Gastrocnemius medialis (tissue), 4 donors: ENCODE results near the gene GABRB2. TPM values are rescaled to one million over a fixed set of nuclear protein-coding genes. Genes with fewer than 3 reads are reported as not detected.

Experiments
- ATAC-seq, 2 donors: fragments of 150-250 bp; one replicate each; pipeline ENCODE4 v1.9.1; 2016
- DNase-seq, 2 donors: peaks; one replicate each; pipeline ENCODE4 v3.0.0-alpha.2; 2019
- H3K27ac ChIP-seq, 4 donors: fragments of 200-600 bp; sonication (generic); 1 replicate in 1 of 4; 2 replicates in 3 of 4; pipeline ENCODE4 v1.5.1; 2016 to 2018; ENCODE audit warnings: mild to moderate bottlenecking in 2 of 4, moderate library complexity in 1 of 4
- H3K27me3 ChIP-seq, 3 donors: fragments of 200-600 bp; sonication (generic) in 2 of 3; 1 replicate in 1 of 3; 2 replicates in 2 of 3; pipeline versions ENCODE4 v1.5.1 to v1.6.0; 2016 to 2019; ENCODE audit warnings: mild to moderate bottlenecking in 1 of 3, moderate library complexity in 1 of 3
- H3K36me3 ChIP-seq, 2 donors: fragments of 200-600 bp; sonication (generic) in 1 of 2; one replicate each; pipeline ENCODE4 v1.5.1; 2017 to 2018
- H3K4me1 ChIP-seq, 2 donors: fragments of 200-600 bp; sonication (generic) in 1 of 2; one replicate each; pipeline ENCODE4 v1.5.1; 2016 to 2017; ENCODE audit warnings: mild to moderate bottlenecking in 2 of 2
- H3K4me3 ChIP-seq, 4 donors: fragments of 200-600 bp; sonication (generic) in 3 of 4; 1 replicate in 1 of 4; 2 replicates in 3 of 4; pipeline ENCODE4 v1.5.1; 2016 to 2019; ENCODE audit warnings: mild to moderate bottlenecking in 2 of 4
- H3K9me3 ChIP-seq, 3 donors: fragments of 200-600 bp; sonication (generic) in 2 of 3; 1 replicate in 1 of 3; 2 replicates in 2 of 3; pipeline ENCODE4 v1.5.1; 2016 to 2019
- CTCF ChIP-seq, 5 experiments: fragments of 450-650 bp in 3 of 5; fragments of 200-600 bp in 2 of 5; sonication (generic) in 2 of 5; IDR thresholded peaks in 4 of 5; conservative IDR thresholded peaks in 1 of 5; 1 replicate in 4 of 5; 2 replicates in 1 of 5; pipeline ENCODE4 v1.5.1; 2016 to 2019; ENCODE audit warnings: antibody characterized with exemption in 5 of 5, mild to moderate bottlenecking in 3 of 5, moderate library complexity in 3 of 5
- POLR2A ChIP-seq, 2 donors: fragments of 450-650 bp; IDR thresholded peaks; one replicate each; pipeline ENCODE4 v1.6.1; 2017; ENCODE audit warnings: antibody characterized with exemption in 2 of 2, mild to moderate bottlenecking in 2 of 2, moderate library complexity in 2 of 2
- in situ Hi-C, 4 donors: fragments of 200-750 bp; cut with MboI; loops; one replicate each; pipeline versions ENCODE4 v1.15.0 to v1.8.0; 2017; ENCODE audit warnings: low sequenced_read_pairs in 4 of 4
- intact Hi-C: fragments of 100-400 bp; cut with DNase I; formaldehyde crosslinking; loops from one replicate; pipeline ENCODE4 v1.15.1; 2023; ENCODE audit warnings: low total_unique reads
- total RNA-seq, 4 donors: library from RNA; depleted of rRNA; stranded (reverse); fragments of >200 nt; gene quantifications; one replicate each; pipeline versions ENCODE4 v1.1.0 to v1.2.3, GENCODE V29; 2016

GABRB2 gene
- total RNA-seq, 4 donors from 2014 or later = 0.16 to 0.97 (median 0.63) TPM

- intact Hi-C loops = no loop called here
- H3K4me1 ChIP-seq = no peaks in the 10 kb centered on the region
- no peaks in the 10 kb centered on the region for H3K9me3 ChIP-seq
- no peak for TF ChIP-seq POLR2A (IDR thresholded peaks at IDR 0.05)
- no peak for TF ChIP-seq CTCF (IDR thresholded peaks at IDR 0.05 in 4 of 5, conservative IDR thresholded peaks at IDR 0.05 in 1 of 5)
- H3K4me3 ChIP-seq = no peak overlapping the region
- H3K27ac ChIP-seq = no peak overlapping the region
- no peaks in the 10 kb centered on the region for H3K36me3 ChIP-seq
- ATAC-seq = no peak
- DNase-seq = no peak
- in situ Hi-C loops = no loop called here
- no peaks in the 10 kb centered on the region for H3K27me3 ChIP-seq
Observed at GRCh38 chr5:161414037-161414436, 132.5 kb downstream of the GABRB2 start.

- H3K36me3 ChIP-seq = no peaks in the 10 kb centered on the region
- no peaks in the 10 kb centered on the region for H3K27me3 ChIP-seq
- ATAC-seq (no peak), DNase-seq (no peak)
- H3K9me3 ChIP-seq = no peaks in the 10 kb centered on the region
- no peaks in the 10 kb centered on the region for H3K4me1 ChIP-seq
- in situ Hi-C loops = no loop called here
- intact Hi-C loops = no loop called here
- no peak overlapping the region for H3K4me3 ChIP-seq
- TF ChIP-seq POLR2A (IDR thresholded peaks at IDR 0.05) (no peak), CTCF (IDR thresholded peaks at IDR 0.05 in 4 of 5, conservative IDR thresholded peaks at IDR 0.05 in 1 of 5) (no peak)
- no peak overlapping the region for H3K27ac ChIP-seq
Observed at GRCh38 chr5:161412792-161413191, 133.7 kb downstream of the GABRB2 start.

- no peak for TF ChIP-seq POLR2A (IDR thresholded peaks at IDR 0.05)
- no peak for TF ChIP-seq CTCF (IDR thresholded peaks at IDR 0.05 in 4 of 5, conservative IDR thresholded peaks at IDR 0.05 in 1 of 5)
- ATAC-seq (no peak), DNase-seq (no peak)
- Histone ChIP-seq H3K9me3 (no peaks in the 10 kb centered on the region), H3K4me3 (no peak overlapping the region), H3K36me3 (no peaks in the 10 kb centered on the region), H3K27ac (no peak overlapping the region), H3K4me1 (no peaks in the 10 kb centered on the region), H3K27me3 (no peaks in the 10 kb centered on the region)
- in situ Hi-C loops (no loop called here), intact Hi-C loops (no loop called here)
Observed at GRCh38 chr5:161411156-161411555, 135.4 kb downstream of the GABRB2 start.

- in situ Hi-C loops = no loop called here
- intact Hi-C loops = no loop called here
- H3K4me3 ChIP-seq = no peak overlapping the region
- no peaks in the 10 kb centered on the region for H3K36me3 ChIP-seq
- H3K27me3 ChIP-seq = no peaks in the 10 kb centered on the region
- H3K27ac ChIP-seq = no peak overlapping the region
- DNase-seq (no peak), ATAC-seq (no peak)
- no peak for TF ChIP-seq POLR2A (IDR thresholded peaks at IDR 0.05)
- TF ChIP-seq CTCF (IDR thresholded peaks at IDR 0.05 in 4 of 5, conservative IDR thresholded peaks at IDR 0.05 in 1 of 5) = no peak
- H3K9me3 ChIP-seq = no peaks in the 10 kb centered on the region
- no peaks in the 10 kb centered on the region for H3K4me1 ChIP-seq
Observed at GRCh38 chr5:161410640-161411039, 135.9 kb downstream of the GABRB2 start.

GRCh38 chr5:161409471-161409870 is 137.1 kb downstream of the GABRB2 start:
- TF ChIP-seq CTCF (IDR thresholded peaks at IDR 0.05 in 4 of 5, conservative IDR thresholded peaks at IDR 0.05 in 1 of 5) (no peak), POLR2A (IDR thresholded peaks at IDR 0.05) (no peak)
- H3K36me3 ChIP-seq = no peaks in the 10 kb centered on the region
- H3K4me3 ChIP-seq = no peak overlapping the region
- no peak for DNase-seq
- no peaks in the 10 kb centered on the region for H3K27me3 ChIP-seq
- H3K4me1 ChIP-seq = no peaks in the 10 kb centered on the region
- H3K27ac ChIP-seq = no peak overlapping the region
- no peak for ATAC-seq
- H3K9me3 ChIP-seq = no peaks in the 10 kb centered on the region
- in situ Hi-C loops (no loop called here), intact Hi-C loops (no loop called here)
